NCI-H1105 treated with DMSO at 0.1 percent for 48 hours (cell line): ENCODE measurements around the gene CDH4.
"Not testable (repeated sequence)": the region's sequence is repeated elsewhere in the genome, so short reads cannot be mapped to it uniquely, and the experiment has no call there.

Source experiments
- DNase-seq: peaks from one replicate; lab custom pipeline; 2025; lab: John Stamatoyannopoulos, UW

CDH4 gene

DNA sequence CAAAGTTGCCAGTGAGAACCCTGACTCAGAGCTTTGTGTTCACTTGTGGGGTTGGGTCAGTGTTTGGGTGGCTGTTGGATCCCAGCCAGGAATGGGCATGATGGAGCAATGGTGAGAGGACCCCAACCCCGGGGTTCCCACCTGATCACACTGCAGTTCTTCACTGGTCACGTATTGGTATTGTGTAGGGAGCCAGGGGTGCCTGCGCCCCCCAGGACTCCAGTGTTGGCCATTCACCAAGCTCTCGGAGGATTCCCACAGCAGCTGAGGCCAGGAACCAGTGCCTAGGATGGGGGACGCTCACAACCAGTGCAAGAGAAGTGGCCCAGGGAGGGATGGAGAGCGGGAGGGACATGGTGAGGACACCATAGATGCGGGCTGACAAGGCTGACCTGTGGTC, 207.2 kb downstream of the CDH4 start:
- DNase-seq = no peak

DNA sequence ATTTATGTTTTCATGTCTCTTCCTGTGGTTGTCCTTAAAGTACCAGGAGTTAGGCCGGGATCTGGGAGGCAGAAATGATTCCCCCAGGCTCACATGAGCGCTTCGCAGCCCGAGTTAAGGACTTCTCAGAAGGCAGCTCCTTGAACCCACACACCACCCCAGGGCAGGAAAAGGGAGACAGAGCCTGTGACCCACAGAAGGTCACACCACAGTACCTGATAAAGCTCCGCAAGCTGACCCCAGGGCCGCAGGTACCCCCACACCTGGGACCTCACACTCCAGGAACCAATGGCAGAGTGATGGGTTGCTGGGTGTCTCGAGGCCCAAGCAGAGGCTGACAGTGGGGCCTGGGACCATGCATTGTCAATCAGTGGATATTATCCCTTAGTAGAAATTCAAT, 207.6 kb downstream of the CDH4 start:
- no peak for DNase-seq

DNA sequence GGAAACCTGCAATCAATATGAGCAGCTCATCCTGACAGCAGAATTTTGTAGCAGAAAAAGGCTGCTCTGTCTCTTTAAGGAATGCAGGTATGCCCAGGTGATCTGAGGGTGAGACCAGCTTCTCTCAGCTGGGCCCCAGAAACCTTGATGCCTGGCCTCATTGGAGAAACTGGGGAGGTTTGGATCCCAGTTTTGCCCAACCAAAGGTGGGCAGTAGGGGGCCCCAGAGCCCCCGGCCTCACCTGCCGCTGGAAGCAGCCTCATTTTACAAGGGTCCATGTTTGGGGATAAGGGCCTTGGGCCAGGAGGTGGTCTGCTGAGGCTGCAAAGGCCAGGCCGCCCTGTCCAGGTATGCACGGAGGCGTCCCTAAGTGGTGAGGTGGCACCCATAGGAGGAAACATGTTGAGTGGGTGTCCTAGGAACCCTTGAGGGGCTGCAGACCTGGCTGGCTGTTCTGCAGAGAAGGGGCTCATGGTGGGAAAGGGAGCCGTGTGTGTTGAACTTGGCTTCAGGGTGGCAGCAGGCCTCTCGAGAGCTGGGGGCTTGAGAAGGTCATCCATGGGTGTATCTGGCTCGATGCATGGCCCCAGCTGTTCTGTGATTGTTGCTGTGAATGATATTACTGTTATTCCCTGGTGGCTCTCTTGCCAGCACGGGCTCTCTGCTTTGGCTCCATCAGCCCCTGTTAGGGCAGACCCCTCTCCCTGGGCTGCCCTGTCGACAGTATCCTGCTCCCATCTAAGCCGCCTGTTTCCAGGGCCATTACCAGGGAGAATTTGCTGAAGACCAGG, 208.4 kb downstream of the CDH4 start:
- DNase-seq = no peak

DNA sequence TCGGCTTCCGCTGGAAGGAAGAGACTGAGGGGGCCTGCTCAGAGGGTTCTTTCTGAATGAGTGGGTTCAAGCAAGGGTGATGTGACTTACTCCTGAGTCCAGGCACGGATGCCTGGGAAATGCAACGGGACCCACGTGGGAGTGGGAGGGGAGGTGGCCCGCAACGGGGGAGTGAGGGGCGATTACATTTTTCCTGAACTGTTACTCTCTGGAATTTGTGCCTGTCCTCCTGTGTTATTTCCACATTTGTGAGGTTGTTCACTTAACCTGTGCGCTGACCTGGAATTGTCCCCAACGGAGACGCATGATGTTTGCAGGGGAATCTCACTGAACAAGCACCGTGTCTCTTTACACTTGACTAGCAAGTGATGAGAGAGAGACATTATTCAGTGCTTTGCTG, 209.4 kb downstream of the CDH4 start:
- DNase-seq = no peak

DNA sequence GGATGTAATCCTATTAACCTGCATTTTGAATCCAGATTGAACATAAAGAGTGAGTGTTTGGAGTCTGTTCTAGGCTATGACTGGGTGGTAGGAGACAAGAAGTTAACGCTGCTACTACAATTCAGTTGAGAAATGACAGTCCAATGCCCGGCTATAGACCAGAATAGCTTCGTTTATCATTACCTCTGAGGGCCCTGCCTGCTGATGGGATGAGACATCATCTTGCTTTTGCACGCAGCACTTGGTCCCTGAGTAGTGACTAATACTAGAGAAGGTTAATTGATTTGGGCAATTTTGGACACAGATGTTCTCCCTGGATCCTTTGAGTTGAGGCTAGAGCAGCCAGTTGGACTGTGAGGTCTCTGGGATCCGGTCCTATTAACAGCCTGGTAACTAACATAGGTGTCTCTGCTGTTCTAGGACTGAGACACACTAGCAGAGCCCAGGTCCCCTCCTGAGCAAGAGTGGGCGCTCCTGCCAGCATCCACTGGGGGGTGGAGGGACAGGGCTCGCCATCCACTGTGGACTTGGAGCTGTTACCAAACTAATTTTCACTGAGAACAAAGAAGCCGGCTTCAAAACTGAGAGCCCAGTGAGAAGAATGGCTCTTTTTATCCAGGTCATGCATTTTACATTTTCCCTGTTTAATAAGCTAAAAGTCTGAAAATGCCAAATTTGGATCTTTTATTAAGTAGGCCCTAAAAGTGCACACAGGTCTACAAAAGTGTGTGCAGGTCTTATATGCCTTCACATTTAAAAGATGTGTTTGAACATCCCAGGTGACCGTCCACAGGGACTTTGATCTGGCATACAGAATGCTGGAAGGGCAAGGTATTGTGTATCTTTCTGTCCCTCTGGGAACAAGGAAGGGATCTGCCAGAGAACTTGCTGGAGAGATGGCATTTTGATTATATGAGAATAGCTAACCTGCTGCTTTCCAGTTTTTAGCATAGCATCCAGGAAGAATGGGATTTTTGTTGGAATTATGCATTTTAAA, 212.5 kb downstream of the CDH4 start:
- no peak for DNase-seq

DNA sequence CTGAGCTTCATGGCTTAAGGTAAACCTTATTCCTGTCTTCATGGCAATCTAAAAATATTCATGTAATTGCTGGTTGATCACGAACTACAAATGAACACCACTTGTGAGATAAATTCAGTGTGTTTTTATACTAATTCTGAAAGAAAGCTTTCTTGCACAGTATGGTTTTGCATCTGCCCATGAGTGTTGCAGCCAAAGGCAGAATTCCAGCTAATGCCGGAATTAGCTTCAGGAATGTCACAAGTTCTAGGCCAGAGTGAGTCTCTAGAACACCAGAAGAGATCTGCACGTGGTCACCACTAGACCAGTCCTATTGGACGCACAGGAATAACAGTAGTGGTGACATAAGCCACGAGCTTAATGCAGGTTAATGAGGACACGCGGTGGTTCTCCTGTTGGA, 223.7 kb downstream of the CDH4 start:
- DNase-seq = no peak

DNA sequence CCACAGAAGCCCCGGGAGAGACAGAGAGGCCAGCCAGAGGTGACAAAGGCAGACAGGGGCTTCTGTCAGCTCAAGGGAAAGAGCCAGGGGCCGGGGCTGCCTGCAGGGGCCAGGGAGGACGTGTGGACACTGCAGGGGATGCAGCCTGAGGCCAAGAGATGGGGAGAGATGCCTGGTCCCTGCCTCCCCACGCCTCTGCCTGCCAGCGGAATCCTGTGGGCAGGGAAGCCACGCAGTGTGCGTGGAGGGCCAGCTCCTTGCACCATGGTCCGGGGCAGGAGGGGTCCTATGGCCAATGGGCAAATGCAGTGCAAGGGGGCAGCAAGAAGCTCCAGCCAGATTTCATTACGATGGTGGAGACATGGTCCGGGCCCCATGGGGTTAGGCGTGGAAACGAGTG, 224.9 kb downstream of the CDH4 start:
- DNase-seq = no peak

DNA sequence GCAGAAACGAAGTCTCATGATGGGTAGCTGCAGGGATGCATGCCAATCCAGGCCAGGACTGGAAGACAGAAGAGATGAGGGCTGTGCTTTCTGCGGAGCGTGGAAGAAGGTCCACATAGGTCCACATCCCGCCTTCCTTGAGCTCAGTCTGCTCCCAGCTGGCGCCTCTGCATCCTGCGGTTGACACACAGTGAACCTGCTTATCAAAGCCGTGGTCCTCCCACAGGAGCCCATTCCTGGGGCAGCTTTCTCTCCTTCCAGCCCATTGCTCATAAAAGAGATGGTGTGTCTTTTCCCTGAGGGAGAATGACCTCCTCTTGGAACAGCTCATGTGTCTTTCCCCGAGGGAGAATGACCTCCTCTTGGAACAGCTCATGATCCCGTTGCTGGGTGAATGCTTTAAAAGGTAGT, 225.4 kb downstream of the CDH4 start:
- no peak for DNase-seq

DNA sequence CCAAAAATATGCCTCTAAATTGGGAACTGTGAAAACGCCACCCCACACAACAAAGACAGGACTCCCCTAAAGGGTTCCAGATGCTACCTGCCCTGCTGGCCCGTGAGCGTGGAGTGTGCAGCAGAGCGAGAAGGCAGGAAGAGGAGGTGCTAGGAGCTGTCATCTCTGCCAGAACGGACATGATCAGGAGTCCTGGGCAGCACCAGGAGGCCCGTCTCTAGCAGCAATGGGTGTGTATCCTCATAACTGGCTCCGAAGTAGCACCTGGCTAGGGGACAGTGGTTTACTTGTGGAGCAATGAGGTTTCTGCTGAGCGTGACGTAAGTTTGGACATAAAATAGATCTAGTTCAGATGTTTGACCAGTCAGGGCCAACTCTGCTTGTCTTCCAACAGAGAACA, 226.0 kb downstream of the CDH4 start:
- DNase-seq = no peak

DNA sequence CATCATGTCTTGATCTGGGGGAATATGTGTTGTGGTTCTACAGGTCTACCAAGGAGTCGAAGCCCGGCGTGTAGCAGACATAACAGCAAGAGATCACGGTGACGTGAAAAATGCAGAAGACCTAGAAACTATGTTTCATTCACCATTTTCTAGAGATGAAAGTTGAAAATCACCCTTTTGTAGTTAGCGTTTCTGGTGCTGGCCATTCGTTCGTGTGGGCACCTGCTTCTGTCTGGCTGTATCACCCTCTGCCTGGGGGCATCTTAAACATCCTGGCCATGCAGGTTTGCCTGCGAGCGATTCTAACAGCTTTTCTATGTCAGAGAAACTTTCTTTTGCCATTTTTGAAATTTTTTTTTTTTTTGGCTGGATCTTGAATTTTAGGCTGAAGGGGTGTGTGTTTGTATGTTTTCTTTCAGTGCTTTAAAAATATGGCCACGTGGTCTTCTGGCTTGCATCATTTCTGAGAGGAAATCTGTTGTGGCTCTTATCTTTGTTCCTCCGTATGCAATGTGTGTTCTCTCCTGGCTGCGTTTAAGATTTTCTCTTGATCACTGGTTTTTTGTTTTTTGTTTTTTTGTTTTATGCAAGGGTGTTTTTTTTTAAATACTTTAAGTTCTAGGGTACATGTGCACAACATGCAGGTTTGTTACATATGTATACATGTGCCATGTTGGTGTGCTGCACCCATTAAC, 226.7 kb downstream of the CDH4 start:
- no peak for DNase-seq

DNA sequence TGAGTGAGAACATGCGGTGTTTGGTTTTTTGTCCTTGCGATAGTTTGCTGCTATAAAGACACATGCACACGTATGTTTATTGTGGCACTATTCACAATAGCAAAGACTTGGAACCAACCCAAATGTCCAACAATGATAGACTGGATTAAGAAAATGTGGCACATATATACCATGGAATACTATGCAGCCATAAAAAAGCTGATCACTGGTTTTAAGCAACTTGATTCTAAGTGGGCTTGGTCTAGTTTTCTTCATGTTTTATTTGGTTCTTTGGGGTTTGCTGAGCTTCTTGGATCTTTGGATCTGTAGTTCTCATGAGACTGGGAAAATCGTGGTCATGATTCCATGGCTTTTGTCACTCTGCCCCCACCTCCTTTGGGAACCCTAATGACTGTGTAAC, 227.4 kb downstream of the CDH4 start:
- not testable (repeated sequence) for DNase-seq

DNA sequence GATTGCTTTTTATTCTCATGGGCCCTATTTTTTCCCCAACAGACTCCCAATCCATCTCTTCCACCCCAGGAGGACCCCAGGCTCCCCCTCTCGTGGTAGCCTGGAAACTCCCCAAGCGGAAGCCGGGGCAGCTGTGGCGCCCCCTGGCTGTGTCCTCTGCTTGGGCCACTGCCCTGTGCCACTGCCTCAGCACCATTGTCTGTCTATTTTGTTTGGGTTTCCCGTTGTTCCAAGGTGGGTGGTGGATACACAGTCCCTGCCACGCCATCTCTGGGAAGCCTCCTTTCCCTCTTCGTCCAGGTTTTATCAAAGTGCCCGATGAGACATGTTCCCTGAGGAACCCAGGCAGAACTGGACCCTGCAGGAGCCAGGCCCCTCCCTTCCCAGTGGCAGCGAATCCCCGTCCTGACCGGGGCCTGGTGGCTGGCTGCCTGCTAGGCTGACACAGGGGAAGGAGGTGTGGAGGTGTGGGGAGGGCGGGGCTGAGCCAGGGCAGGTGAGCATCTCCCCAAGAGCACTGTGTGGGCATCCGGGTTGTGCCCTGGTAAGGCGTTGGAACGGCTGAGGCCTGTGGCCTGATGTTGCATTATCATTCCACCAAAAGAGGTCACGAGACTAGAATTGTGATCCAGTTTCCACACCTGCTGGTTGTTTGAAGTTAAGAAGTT, 228.2 kb downstream of the CDH4 start:
- DNase-seq = no peak

DNA sequence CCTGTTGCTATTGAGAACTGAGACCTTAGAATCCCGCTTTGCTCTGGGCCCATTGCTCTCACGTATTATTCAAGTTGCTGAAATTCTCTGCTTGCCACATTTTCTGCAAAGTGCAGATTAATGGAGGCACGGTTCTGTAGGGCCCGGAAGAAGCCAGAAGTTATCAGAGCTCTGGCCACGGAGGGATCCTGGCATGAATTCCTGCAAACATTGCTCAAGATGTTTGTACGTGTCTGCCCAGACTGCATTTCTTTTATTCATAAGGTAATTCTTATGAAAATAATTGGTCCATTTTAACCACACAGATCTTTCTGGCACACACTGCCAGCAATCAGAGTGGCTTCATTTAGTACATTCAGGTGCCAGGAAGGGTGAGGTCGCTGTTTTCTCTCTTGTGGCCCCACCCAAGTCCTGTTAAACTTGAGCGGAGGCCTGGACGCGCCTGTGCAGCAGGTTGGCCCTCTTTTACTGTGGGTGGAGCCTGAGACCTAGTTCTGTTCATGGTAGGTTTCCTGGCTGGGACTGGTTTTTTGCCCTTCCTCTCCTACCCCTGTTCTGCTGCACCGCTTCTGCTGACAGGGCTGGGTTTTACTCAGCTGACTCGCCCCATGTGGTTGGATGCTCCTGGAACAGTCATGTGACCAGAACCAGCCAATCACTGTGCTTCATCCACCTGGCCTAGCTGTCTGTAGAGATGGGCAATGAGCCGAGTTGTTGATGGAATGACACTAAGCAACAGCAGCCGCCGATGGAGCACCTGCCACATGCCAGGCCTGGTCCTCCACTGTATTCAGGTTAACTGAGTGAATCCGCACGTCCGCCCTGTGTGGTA, 230.2 kb downstream of the CDH4 start:
- no peak for DNase-seq

DNA sequence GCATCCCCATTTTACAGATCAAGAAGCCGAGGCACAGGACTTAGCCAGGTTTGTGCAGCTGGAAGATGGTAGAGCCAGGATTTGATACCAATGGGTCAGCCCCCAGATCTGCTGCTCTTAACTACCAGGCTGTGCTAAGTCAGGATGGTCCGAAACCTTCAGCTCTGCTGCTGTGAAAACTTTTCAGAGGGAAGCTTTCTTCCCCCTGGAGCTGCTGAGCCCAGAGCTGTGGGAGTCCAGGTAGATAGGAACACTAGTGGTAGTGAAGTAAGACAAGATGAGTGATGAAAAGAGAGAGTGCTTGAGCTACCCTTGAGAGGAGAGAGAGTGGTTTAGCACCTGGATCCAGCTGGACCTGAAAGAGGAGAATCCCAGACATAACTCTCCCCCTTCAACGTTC, 230.8 kb downstream of the CDH4 start:
- DNase-seq = no peak

DNA sequence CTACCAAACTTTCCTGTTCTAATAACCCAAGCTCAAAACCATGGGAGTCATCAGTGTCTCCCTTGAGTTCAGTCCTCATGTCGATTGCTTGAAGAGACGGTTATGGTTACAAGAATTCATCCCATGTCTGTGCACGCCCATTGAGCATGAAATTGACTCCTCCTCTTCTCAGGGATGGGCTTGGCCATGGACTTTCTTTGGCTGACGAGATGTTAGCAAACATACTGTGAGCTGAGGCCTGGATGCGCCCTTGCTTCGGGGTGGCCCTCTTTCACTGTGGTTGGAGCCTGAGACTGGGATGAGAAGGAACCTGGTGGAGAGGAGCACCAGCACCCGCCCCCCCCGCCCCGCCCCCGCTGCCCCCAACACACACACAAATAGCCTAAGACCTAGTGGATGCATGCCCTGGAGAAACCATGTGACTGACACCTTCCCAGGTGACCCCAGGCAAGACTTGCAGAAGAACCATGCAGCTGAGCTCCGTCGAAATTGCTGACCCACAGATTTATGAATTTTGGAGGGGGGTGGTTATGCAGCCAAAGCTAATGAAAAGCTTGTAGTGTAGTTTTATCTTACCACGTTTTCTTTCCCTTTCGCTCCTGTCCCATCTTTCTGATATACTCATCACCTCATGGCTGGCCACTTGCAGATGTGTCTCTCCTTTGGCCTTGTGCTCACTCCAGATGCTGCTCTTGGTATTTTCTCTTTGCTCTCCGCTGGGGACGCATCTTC, 231.4 kb downstream of the CDH4 start:
- no peak for DNase-seq

DNA sequence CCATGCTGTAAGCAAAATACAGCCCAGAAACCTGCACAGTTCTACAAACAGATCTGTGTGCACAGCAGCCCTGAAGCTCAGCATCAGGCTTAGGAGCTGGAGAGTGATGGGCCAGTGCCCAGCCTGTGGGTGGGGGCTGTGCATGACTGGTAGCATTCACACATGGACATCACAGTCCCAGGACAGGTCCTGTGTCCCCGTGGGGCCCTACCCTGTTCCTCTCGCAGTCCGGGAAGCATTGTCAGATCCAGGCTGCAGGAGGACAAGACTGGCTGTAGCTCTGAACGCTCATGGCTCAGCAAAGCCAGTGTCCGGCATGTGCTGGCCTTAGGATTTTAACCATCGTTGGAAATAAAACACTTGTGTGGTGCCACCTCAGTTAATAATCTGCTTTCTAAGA, 234.1 kb downstream of the CDH4 start:
- DNase-seq = no peak

DNA sequence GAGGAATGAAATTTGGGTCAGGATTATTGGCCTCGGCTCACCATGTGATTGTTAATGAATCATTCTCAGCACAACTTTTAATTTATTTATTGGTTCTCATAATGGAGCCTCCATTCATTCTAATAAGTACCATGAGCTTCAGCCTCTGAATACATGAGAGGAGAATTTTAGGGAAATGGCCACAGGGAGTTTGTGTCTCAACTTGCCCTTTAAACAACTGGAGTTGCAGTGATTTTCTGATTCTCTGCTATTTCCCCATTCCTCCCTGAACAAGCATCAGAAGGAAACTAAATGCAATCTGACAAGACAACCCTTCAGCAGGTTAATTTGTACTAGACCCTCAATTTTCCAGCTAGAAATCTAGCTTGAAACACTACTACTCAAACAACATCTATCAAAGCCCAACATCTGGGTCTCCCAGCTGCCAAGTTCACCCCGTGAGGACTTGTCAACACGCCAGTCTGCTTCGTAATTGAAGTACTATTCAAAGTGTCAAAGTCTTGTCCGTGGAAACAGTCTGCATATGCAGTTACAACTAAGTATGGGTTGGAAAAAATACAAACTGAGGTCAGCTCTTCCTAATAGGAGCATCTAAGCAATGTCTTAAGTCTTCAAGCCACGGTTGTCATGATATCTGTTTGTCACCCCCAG, 235.4 kb downstream of the CDH4 start:
- no peak for DNase-seq

DNA sequence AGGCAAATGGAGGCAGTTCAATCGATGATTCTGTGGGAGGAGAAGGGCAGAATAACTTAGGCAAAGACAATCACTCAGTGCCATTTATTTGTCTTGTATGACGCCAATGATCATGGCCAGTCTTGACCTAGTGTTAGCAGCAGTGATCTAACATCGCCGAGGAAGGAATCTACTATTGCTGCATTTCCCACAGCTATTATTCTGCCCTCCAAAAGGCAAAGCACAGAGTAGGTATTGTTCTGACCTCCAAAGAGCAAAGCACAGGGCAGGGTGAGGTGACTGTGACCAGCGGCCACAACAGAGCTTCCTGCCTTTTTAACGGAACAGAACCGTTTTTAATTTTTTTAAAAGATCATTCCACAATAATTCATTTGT, 235.9 kb downstream of the CDH4 start:
- no peak for DNase-seq

DNA sequence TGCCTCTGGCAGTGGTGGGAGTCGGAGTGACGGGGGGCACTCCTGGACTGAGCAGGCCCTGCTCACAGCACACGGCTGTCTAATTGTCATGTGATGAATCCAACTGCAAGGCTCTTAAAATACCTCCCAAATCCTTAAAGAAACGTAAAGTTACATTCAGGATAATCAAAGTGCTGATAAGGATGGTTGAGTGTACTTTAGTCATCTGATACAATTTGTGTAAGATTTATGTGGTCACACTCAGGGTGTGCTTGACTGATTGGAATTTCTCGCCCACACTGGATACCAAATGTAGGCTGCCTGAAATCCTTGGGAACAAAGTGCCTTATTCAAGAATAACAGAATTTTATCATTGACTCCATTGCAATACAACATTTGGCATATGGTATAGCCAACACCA, 238.7 kb downstream of the CDH4 start:
- DNase-seq = no peak

DNA sequence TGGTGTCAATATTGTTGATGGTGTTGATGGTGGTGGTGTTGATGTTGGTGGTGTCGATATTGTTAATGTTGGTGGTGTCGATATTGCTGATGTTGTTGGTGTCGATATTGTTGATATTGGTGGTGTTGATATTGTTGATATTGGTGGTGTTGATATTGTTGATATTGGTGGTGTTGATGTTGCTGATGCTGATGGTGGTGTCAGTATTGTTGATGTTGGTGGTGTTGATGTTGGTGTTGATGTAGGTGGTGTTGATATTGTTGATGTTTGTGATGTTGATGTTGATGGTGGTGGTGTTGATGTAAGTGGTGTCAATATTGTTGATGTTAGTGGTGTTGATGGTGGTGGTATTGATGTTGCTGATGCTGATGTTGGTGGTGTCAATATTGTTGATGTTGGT, 240.0 kb downstream of the CDH4 start:
- no peak for DNase-seq
